ENCODE results near the gene TCEA3.

GRCh38 chr1:23399229-23399628 is 25.3 kb downstream of the TCEA3 start:
- TF ChIP-seq POLR2A (IDR thresholded peaks at IDR 0.05; ENCODE audit: low read depth, low read length) (no peak), POLR2AphosphoS5 (IDR thresholded peaks at IDR 0.05; ENCODE audit: low read depth, low read length) (no peak), TAF1 (IDR thresholded peaks at IDR 0.05; ENCODE audit: low read depth, low read length) (no peak)

All from GM12891 (cell line).